GM21619 (cell line): ENCODE measurements around the gene ZSCAN5C.
"Not testable (repeated sequence)": the region's sequence is repeated elsewhere in the genome, so short reads cannot be mapped to it uniquely, and the experiment has no call there.

Source experiments
- ATAC-seq: cut with Tn5 transposase; IDR thresholded peaks from one replicate; pipeline ENCODE4 v1.9.1; 2021; ENCODE audit not compliant: unreplicated experiment

ZSCAN5C gene

GRCh38 chr19:56191115-56191514 is 11.0 kb upstream of the ZSCAN5C start:
- no peak for ATAC-seq

- no peak for ATAC-seq
These were observed 10.4 kb upstream of the ZSCAN5C start for GRCh38 chr19:56191711-56192110.

DNA sequence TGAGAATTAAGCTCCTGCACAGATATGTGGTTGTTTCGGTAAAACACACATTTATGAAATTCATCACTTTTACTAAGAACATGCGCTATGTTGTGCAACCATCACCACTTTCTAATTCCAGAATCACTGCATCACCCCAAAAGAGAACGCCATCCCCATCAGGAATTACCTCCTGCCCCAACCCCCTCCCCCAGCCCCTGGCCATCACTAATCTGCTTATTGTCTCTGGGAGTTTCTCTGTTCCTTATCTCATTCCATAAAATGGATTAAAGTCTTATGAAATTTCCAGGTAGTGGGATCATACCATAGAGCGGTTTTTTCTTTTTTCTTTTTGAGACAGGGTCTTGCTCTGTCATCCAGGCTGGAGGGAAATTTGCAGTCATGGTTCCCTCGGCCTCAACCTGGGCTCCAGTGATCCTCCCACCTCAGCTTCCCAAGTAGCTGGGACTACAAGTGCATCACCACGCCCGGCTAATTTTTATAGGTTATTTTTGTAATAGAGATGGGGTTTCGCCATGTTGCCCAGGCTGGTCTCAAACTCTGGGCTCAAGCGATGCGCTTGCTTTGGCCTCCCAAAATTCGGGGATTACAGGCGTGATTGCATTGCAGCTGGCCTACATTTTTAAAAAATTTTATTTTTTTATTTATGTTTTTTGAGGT is 8.0 kb upstream of the ZSCAN5C start:
- ATAC-seq = no peak

GRCh38 chr19:56197646-56198045 is 4.4 kb upstream of the ZSCAN5C start, which contains the start of gene ZSCAN5B:
ZSCAN5B (minus strand) TSS chr19:56197783; CDS start chr19:56193052, 4,731 bp downstream.
- not testable (repeated sequence) for ATAC-seq

DNA sequence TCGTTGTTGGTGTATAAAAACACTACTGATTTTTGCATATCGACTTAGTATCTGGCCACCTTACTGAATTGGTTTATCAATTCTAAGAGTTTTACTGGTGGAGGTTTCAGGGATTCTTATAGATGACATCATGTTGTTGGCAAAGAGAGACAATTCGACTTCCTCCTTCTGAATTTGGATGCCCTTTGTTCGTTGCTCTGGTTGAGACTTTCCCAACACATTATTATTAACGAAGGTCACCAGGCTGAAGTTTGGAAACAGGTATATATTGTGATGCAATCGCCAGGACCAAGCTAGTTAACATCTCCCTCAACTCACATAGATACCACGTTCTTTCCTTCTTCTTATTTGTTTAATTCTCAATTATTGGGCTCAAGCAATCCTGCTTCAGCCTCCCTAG is 2.4 kb upstream of the ZSCAN5C start:
- ATAC-seq = no peak

DNA sequence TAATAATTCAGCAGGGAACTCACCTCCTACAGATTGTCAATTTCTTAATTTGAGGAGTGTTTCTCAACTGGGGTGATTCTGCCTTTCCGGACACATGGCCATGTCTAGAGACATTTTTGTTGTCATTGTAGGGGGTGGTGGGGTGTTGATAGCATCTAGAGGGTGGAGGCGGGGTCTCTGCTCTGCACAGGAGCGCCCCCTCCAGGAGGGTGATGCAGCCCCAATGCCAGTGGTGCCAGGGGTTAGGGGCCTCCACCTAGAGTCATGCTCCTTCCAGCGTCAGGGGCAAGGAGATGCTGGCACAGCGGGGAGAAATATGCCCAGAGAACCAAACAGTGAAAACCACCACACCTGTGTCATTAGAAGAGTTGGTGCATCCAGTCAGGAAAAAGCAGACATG is 5.5 kb downstream of the ZSCAN5C start:
- not testable (repeated sequence) for ATAC-seq

DNA sequence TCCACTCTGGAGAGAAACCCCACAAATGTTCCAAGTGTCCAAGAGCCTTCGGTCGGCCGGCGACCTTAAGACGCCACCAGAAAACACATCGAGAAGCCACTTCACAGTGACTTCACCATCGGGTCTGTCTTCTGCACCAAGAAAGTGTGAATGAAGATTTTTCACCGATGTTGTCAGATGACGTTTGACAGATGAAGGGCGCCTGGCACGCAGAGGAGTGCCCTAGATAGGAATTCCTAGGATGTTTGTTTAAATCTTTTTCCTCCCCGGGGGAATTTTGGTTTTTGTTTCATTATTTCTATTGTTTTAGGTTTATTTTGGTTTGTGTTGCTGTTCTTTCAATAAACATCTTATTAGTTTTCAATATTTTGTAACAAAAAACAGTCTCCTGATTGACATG is 7.0 kb downstream of the ZSCAN5C start:
- no peak for ATAC-seq

- not testable (repeated sequence) for ATAC-seq
These were observed 8.0 kb downstream of the ZSCAN5C start for GRCh38 chr19:56210036-56210435.

GRCh38 chr19:56211718-56212117 is 9.6 kb downstream of the ZSCAN5C start:
- no peak for ATAC-seq

- no peak for ATAC-seq
These were observed 15.2 kb downstream of the ZSCAN5C start for GRCh38 chr19:56217039-56217949.

DNA sequence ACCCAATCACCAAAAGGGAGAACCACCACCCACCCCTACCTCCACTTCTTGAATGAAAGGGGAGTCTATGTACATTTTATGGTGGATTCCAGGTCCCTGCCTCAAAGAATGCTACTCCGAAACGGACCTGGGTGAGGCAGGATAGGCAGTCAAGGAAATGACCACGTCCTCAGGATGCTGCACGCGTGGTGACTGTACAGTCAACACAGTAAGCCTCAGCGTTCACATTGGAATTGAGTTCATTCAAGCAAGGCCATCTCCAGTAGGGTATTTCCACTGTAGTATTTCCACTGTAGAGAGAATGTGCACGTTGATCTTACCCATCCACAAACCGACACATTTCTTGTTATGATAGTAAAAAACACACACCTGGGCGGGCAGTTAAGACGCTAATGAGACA is 16.9 kb downstream of the ZSCAN5C start:
- ATAC-seq = no peak

DNA sequence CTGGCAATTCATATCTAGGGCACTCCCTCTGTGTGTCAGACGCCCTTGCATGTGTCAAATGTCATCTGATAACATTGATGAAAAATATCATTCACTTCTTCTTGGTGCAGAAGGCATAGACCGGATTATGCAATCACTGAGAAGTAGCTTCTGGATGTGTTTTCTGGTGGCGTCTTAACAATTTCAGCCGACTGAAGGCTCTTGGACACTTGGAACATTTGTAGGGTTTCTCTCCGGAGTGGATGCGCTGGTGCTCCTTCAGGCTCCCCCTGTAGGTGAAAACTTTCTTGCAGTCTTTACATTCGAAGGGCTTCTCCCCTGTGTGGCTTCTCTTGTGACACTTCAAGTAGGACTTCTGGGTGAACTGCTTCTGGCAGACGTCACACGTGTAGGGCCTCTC is 19.4 kb downstream of the ZSCAN5C start:
- ATAC-seq = not testable (repeated sequence)

GRCh38 chr19:56221851-56222250 is 19.8 kb downstream of the ZSCAN5C start:
- no peak for ATAC-seq

DNA sequence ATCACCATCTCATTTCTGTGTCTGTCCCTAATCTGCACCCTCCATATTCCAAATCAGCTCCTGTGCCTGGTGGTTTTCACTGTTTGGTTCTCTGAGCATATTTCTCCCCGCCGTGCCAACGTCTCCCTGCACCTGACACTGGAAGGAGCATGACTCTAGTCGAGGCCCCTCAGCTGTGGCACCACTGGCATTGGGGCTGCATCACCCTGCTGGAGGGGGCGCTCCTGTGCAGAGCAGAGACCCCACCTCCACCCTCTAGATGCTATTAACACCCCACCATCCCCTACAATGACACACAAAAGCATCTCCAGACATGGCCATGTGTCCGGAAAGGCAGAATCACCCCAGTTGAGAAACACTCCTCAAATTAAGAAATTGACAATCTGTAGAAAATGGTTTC is 20.8 kb downstream of the ZSCAN5C start:
- no peak for ATAC-seq

DNA sequence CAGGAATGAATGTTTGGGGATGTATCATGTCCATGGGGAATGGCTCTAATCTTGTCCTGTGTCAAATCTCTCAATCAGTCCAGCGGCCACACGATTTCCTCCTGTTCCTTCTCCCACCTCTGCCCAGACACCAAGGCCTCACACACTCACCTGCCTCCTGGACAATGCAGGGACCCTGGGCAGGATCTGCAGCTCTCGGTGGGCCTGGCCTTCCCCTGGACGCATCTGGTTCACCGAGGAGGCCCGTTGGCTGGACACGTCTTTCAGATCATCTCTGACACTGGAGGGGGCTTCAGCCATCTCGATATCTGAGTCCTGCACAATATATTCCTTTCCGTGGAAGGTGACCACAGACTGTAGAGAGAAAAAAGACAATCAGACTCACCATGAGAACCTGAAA is 21.4 kb downstream of the ZSCAN5C start:
- ATAC-seq = no peak

- no peak for ATAC-seq
These were observed 43.2 kb downstream of the ZSCAN5C start for GRCh38 chr19:56245121-56245740.

DNA sequence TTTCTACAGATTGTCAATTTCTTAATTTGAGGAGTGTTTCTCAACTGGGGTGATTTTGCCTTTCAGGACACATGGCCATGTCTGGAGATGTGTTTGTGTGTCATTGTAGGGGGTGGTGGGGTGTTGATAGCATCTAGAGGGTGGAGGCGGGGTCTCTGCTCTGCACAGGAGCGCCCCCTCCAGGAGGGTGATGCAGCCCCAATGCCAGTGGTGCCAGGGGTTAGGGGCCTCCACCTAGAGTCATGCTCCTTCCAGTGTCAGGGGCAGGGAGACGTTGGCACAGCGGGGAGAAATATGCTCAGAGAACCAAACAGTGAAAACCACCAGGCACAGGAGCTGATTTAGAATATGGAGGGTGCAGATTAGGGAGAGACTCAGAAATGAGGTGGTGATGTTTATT is 43.7 kb downstream of the ZSCAN5C start:
- not testable (repeated sequence) for ATAC-seq

DNA sequence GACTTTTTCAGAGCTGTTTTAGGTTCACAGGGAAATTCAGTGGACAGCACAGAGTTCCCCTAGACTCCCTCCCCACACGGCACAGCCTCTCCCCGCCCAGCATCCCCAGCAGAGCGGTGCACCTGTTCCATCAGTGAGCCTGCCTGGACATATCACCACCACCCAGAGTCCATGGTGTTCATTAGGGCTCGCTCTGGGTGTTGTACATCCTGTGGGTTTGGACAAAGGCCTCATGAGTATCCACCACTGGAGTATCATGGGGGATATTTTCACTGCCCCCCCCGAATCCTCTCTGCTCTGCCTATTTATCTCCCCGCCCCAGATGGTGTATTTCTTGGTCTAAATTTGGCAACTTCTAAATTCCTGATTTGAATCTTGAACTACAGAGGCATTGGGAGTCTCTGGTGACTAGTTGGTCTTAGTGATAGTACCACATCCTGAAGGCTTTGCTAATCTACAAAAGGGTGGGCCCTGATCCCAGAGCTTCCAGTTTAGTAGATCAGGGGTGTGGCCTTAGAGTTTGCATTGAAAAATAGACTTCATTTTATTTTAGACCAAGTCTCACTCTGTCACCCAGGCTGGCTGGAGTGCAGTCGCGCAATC is 46.8 kb downstream of the ZSCAN5C start:
- ATAC-seq = not testable (repeated sequence)

DNA sequence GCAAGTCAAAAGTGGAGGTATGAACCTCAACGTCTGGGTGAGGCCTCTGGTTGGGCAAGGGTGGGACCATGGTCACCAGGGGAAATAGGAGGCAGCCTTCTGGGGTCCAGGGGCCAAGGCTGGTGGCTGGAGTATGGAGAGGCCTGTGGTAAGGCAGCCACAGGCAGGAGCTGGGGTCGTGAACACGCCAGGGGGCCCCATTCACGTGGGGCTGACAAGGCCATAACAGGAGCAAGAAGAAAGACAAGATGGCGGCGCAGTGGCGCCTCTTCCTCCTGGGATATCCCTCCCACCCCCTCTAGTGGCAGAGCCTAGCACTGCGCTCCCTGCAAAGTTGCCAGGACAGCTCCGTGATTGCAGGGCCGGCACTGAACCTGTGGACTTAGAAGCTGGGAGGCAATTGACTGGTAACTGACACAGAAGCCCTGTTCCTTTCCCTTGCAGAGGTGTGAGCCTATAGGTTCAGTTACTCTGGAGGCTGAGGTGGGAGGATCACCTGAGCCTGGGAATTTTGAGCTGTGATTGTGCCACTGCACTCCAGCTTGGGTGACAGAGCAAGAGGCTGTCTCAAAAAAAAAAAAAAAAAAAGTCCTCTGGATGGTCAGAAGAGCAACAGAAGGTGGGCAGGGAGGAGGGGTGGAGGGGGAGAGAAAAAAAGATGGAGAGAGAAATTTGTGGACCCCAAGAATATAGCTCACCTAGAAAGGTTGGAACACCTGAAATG is 50.8 kb downstream of the ZSCAN5C start:
- ATAC-seq = no peak

- ATAC-seq = no peak
These were observed 51.7 kb downstream of the ZSCAN5C start for GRCh38 chr19:56253737-56254136.

DNA sequence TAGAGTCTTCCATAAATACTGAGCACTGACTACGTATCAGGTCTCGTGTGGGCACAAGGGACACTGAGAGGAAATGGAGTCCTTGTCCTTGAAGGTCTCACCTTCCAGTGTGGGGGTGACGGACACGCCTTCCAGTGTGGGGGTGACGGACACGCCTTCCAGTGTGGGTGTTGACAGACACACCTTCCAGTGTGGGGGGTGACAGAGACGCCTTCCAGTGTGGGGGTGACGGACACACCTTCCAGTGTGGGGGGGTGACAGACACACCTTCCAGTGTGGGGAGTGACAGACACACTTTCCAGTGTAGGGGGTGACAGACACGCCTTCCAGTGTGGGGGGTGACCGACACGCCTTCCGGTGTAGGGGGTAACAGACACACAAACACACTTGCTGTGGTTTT is 56.2 kb downstream of the ZSCAN5C start:
- no peak for ATAC-seq
